AML-193 (cell line): ENCODE data around the gene PSMB9.
A peak's percentile ranks its signal among the peaks of the same experiment; 100 is the strongest.
"Not testable (repeated sequence)": the region's sequence is repeated elsewhere in the genome, so short reads cannot be mapped to it uniquely, and the experiment has no call there.

Experiments used
- DNase-seq, 2 experiments: peaks; one replicate each; lab custom pipeline; 2025; lab: John Stamatoyannopoulos, UW

The PSMB9 gene

DNA sequence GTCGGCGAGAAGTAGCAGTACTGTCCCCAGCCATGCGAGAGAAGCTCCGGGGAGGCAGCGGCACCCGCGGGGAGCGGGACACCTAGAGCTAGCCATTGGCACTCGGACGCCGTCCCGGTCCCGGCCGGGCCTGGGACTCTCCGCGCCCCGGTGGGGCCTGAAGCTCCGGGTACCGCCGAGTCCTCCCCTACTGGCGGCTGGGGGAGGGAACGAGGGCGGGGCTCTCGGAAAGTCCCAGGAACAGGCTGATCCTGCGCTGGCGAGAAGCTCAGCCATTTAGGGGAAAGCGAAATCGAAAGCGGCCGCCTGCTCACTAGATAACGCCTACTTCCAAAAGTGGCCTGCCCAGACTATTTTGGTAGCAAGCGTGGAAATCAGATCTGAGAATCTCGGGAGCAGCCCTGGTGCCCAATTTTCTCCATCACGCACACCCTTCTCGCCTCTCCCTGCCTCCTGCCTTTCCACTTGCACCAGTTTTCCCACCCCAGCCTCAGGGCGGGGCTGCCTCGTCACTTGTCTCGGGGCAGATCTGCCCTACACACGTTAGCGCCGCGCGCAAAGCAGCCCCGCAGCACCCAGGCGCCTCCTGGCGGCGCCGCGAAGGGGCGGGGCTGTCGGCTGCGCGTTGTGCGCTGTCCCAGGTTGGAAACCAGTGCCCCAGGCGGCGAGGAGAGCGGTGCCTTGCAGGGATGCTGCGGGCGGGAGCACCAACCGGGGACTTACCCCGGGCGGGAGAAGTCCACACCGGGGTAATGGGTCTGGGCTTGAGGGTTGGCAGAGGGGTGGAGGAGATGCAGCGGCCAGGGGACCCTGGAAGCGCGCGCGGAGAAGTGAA is at the start of gene PSMB9, which contains the start of gene TAP1:
TSS of gene PSMB9 (plus strand) at position 652 of the 835 bp plus-strand sequence. CDS start at position 690, 38 bp downstream.
TSS of gene TAP1 (minus strand) at position 164 of the 835 bp plus-strand sequence. CDS start at position 96, 68 bp downstream.
- peak; percentile 95 to 99 for DNase-seq

DNA sequence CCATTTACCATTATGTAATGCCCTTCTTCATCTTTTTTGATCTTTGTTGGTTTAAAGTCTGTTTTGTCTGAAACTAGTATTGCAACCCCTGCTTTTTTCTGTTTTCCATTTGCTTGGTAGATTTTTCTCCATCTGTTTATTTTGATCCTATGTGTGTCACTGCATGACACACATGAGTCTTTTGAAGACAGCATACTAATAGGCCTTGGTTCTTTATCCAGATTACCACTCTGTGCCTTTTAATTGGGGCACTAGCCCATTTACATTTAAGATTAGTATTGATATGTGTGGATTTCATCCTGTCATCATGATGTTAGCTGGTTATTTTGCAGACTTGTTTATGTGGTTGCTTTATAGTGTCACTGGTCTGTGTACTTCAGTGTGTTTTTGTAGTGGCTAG is 48.6 kb upstream of the PSMB9 start:
- not testable (repeated sequence) for DNase-seq

DNA sequence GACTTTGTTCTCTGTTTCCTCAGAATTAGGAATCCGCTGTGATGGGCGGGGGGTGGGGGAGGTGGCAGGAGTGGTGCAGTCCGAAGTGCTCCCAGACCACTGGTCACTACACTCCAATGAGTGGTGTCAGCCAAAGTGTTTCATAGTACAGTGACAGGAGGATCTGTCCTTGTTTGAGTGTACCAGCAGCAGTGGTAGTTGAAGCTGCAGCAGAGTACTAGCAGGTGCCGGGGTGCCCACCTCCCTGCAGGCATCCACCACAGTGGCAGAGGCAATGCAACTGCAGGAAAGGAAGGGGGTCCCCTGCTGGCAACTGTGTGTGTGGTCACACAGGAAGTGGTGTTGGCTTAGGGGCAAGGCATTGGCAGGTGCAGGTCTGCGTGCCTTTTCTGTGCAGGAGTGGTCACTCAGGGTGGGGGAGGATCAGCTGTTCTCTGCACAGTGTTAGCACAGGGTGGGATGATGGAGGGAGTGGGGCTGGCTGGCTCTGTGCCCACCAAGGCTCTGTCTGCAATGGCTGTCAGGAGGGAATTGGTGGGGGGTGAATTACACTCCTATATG is 46.9 kb upstream of the PSMB9 start:
- DNase-seq: no peak

DNA sequence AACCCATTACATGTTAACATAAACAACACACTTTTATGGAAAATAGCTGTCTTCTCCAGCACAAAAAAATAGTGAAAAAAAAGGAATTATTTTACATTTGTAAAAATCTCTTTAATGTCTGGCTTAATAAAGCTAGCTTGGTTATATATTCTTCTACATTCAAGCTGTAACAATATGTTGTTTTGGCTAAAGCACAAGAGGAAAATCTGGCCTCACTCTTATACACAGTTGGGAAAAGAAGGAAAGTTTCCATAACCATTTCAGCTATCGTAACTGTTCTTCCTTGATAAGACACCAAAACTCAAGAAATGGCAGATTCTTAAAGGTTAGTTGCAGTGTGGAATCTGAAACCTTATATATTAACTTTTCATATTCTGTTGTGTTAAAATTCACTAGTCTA is 44.8 kb upstream of the PSMB9 start:
- DNase-seq: no peak

DNA sequence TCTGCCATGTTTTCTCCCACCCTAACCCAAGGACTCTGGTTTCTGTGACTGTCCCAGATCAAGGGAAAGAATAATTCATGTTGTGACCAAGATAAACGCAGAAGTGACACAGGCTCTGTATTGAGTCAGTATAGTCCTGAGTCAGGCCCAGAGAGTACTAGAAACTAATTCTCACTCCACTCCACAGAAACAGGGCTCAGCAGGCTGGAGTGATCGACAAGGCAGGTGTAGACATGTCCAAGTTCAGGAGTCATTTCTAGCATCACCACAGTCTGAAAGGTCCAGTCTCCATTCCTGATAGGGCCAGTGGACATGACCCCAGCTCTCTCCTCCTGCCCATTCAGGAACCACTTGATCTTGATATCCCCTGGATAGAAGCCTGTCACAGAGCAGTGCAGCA is 39.8 kb upstream of the PSMB9 start:
- no peak for DNase-seq

DNA sequence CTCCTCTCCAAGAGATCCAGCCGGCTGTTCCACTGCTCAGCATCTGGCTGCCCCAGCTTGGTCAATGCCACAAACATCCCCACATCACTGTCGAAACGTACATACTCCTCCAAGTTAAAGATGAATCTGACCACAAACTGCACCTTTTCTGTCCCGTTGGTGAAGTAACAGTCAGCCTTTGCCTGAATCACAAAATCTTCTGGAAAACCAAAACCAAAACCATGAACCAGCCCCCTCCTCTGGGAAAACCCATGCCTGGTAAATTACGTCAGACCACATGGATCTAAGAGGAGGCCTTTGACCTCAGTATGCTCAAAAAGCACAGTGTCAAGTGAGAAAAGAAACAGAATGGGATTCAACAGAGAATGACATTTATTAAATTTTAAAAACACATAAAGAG is 38.9 kb upstream of the PSMB9 start:
- no peak for DNase-seq

DNA sequence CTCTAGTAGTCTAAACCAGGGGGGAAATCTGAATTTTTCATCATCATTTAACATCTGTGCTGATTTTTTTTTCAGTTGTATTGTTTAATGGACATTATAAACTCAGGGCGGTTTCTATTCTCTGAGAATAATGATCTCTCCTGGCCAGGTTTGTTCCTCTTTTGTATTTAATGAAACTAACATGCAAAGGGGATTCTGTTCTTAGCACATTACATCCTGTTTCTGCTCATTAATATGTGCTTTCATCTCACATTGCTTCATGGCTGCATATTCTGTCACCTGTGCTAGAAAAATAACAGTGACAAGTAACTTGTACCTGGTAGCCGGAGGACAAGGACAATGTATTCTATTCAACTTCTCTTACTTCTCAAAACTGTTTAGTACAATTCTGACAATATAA is 38.0 kb upstream of the PSMB9 start:
- no peak for DNase-seq

DNA sequence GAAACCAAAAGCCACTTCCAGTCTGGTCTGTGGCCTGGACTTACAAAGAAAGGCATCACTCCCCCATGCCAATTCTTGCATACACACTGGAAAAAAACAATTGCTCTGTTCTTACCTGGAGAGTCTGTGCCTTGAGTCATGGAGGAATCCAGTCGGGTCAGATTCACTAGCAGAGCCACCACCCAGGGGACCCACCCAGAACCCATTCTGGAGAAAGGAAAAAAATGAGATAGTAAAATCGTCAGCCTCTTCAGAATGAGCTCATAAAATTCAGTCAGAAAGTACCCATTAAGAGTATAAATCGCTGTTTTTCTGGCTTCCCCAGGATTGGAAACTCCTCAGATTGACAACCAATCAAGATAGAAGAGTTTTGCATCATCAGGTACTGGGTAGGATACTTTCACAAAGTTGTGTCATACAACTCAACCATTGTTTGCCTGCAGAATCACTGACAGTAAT is 37.2 kb upstream of the PSMB9 start, which contains the start of gene HLA-DOB:
TSS of gene HLA-DOB (minus strand) at position 257 of the 459 bp plus-strand sequence. CDS start at position 206, 51 bp downstream.
- DNase-seq: peak; percentile 29 to 30

DNA sequence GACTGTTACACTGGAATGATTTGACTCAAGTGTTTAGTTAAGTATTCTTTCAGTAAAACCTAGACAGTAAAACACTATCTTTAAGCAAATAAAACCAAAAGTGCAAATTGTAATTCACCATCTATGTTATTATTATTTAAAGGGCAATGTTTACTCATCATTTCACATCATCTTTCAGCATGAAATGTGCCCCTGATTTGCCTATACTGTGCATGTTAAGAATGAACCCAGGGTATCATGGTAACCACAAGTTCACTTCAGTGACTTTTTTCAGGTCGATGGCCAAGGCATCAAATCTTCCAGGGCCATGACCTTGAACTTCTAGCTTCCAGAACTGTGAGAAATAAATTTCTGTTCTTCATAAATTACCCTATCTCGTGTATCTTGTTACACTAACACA is 35.1 kb upstream of the PSMB9 start:
- no peak for DNase-seq

DNA sequence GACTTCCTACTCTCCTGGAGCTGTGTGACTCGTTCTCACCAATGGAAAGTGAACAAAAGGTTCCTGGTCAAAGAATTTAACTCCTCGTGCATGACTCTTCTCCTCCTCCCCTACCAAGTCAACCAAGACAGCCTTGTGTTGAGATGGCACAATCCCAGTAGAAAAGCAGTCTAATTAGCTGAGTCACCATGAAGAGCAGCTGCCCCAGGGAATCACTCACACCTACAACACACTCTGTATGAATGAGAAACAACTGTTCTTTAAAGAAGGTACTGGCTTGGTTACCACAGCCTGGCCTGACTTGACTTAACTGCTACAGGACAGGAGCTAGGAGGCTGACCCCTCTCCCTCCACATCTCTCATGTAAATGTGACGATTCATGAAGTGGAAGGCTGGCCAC is 34.3 kb upstream of the PSMB9 start:
- DNase-seq: no peak

DNA sequence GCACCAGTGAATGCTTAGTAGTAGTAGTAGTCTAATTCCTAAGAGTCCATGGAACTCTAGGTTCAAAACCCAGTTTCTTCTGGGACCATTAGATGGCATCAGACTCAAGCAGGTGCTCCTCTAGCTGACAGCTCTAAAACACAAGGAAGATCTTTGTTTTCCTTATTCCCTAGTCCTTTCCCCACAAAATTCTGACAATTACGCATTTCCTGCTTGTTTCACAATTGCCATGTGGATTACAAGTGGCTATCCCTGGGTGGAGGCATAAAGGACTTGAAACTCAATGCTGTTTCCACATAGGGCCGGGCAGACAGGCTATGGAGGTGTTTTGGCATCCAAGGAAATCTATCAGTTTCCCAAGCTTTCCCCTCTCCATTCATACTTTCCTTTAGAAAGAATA is 28.0 kb upstream of the PSMB9 start:
- peak; percentile 13 to 25 for DNase-seq

DNA sequence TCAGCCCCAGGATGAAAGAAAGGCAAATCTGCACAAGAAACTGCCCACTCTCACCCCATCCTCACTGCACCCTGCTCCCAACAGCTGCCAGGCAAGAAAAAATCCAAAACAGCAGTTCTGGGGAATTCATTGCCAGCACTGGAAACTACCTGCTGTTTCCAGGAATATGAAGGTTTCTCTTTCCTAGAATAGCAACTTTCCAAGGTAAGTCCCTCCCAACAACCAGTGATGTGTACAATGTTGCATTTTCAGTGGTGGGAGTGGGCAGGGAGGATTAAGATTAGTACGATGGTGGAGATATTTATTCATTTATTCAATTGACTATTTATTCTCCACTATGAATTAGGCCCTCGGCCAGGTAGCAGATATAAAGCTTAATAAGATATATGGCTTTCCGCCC is 27.0 kb upstream of the PSMB9 start:
- DNase-seq: no peak

DNA sequence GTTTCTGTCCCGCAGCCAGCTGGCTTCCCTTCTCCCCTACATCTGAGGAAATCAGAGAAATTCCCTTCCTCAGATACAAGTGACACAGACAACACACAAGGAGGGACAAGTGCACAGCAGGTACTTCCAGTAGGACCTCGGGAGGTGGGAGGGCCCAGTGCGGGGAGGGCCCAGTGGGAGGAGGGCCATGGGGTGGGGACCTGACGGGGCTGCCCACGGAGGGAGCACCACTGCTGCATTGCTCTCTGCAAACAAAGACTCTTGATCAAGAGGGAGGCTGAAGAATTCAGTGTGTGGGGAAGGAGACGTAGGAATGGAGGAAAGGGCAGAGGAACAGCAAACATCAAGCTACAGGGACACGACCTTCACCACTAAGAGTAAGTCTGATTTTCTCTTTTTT is 24.5 kb upstream of the PSMB9 start:
- no peak for DNase-seq

DNA sequence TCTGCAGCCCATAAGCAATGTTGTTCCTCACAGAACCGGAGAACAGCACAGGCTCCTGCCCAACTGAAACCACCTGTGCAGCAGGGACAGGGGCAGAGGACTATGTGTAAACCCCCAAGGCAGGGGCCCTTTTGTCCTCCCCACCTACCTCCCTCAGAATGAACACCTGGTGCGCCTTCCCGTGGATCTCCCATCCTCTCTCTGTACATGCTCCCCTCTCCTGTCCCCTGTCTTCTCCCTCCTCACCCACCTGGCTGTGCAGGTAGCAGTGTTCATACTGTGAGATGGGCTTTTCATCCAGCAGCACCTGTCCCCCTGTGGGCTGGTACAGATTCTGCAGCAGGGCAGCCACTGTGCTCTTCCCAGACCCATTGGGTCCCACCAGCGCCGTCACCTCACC is 24.0 kb upstream of the PSMB9 start:
- no peak for DNase-seq

DNA sequence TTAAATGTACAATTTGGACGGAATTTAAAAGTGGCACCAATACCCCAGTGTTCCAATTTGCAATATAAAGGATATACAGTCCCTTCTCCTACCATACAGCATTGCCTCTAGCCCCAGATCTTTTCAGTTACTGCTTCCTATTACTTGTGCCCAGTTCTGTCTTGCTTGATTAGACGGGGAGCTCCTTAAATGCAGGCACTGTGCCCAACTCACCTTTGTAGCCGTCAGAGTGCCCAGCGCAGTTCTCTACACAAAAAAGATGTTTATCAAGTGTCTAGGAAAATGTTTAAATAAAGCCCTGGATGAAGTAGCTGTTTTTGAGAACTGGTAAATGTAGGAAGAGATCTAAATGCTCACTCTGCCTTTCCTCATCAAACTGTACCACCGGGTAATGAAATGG is 23.1 kb upstream of the PSMB9 start:
- no peak for DNase-seq

DNA sequence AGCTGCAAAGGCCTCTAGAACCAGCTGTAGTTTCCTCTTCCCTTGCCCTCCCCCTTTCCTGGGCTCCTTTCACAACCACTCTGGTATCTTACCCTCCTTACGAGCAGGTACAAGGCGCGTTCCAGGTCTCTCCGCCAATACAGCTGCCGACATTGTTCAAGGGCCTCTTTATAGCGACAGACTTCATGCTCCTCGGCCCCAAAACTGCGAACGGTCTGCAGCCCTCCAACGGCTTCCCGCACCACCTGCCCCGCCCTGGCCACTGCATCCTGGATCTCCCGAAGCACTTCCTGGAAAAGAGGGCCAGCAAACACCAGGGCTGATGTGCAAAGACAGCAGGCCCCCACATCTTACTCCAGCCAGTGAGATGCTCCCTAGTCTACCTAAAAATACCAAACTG is 21.5 kb upstream of the PSMB9 start:
- no peak for DNase-seq

DNA sequence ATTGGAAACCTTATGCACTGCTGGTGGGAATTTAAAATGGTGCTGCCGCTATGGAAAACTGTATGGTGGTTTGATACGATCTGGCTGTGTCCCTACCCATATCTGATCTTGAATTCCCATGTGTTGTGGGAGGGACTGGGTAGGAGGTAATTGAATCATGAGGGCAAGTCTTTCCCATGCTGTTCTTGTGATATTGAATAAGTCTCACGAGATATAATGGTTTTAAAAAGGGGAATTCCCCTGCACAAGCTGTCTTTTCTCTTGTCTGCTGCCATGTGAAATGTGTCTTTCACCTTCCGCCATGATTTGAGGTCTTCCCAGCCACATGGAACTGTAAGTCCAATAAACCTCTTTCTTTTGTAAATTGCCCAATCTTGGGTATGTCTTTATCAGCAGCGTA is 20.3 kb upstream of the PSMB9 start:
- no peak for DNase-seq

DNA sequence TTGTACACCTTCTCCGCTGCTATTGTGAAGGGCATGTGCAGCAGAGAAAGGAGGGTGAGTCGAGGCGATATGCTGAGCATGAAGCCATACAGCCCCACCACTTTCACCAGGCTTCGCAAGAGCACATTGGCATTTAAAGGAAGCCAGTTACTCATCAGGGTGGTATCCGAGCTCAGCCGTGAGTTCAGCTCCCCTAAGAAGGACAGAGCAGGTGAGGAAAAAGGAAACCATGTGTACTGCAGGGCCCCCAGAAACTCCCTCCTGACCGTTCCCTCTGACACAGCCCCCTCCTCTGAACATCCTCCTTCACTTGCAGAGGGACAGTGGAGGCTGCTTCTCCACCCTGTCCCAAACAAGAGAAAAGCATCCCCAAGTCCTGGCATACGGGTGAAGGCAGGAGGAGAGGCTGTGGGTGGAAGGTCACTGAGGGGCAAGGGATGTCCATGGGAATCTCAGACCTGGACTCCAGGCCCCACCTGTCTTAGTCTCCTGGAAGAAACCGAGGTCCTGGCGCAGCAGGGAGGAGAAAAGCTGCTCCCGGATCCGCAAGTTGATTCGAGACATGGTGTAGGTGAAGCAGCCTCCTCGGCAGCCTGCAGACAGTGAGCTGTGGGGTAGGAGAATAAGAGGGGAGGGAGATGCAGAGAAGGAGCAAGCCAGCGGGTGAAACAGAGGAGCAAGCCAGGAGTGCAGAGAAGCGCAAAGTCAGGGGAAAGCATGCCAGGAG is 18.7 kb upstream of the PSMB9 start:
- DNase-seq: no peak

DNA sequence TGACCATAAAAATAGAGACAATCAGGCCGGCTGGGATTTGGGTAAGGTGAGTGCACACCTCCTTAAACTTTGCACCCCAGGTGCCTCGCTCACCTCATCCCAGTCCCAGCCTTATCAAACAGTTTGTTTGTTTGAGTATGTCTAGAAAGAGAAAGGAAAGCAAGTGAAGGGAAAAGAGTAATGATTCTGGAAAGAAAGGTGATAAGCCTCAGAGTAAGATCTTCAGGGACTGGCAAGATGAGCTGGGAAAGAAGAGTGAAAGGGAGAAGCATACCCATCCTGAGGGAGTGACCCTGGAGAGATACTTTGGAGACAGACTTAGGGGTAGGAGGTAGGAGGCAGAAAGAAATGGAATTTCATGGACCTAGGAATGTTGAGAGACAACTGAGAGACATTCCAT is 17.1 kb upstream of the PSMB9 start:
- DNase-seq: no peak

DNA sequence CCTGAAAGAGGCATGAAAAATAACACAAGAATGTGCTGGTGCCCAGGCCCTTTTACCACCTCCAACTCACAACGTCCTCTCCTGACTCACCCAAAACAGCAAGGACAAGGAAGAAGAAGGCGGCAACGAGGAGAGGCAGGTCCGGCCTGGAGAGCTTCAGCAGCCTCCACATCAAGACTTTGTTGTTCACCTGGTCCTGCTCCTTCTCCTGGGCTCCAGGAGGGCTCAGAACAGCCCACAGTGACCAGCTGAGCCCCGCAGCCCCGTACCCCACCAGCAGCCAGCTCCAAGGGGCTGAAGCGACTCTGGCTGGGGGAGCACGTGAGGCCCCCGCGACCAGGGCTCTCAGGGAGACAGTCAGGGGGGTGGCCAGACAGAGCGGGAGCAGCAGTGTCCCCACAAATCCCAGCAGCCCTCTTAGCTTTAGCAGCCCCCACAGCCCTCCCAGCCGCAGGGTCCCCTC is 16.3 kb upstream of the PSMB9 start:
- no peak for DNase-seq

DNA sequence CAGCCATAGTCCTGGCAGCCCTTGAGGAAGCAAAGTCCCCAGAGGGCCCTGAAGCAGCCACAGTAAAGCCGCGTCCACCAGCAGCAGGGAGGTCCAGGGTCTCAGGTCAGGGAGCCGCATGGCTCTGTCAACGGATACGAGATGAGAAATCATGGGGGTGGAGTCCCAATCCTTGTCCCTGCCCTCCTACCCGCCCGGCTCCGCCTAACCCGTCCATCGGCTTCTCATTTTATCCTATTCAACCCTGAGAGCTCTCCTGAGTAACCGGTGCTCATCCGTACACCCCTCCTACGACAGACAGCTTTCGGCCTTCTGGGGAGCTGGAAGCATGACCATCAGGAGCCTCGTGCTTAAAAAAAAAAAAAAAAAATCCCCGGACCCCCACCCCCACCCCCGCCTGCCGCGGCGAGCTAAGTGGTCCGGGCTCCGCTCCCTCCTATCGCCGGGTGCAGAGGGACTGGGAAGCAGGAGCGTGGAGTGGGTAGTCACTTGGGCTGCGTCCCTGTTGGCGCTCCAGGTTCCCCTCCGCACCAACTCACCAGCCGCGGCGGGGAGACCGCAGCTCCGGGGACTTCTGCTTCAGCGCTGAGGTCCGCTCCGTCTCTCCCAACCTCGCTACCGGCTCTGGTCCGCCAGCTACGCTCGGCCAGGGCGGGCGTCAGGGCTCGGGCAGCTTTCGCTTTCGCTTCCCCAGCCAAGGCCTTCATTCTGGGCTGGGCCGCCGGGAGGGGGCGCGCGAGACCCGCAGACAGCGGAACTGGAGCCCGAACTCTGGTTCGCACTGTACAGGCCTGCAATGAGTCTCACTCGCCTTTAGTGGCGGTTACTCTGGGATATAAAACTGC is 15.7 kb upstream of the PSMB9 start, which contains the start of gene TAP2:
TSS of gene TAP2 (minus strand) at position 626 of the 845 bp plus-strand sequence. CDS start at position 120, 506 bp downstream.
- peak; percentile 95 for DNase-seq

DNA sequence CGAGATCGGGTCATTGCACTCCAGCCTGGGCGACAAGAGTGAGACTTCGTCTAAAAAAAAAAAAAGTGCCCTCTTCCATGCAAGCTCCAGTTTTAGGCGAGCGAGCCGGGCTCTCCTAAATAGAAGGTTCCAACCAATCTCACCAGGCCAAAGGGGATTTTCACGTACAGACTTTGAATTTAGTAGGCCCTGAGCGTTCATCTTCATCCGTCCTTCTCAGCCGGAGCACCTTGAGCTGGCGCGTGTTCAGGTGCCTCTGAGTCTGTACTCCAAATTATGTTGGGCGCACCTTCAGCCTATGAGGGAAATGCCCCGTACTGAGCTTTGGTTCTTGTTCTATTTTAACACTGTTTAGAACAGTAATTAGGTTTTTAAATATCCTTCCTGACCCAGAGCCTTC is 14.6 kb upstream of the PSMB9 start:
- no peak for DNase-seq
